GM20000 (cell line): Measurements from ENCODE around the gene BTNL3.

Source experiments
- DNase-seq: peaks from one replicate; pipeline ENCODE4 v3.0.0; 2012; ENCODE audit warnings: low spot score
- TF ChIP-seq, protein P1 (sequence below): IDR thresholded peaks from 2 replicates; pipeline ENCODE4 v1.5.1; 2012; ENCODE audit warnings: mild to moderate bottlenecking, control low read depth; ENCODE audit errors: extremely low read depth, missing control alignments

Gene BTNL3

DNA sequence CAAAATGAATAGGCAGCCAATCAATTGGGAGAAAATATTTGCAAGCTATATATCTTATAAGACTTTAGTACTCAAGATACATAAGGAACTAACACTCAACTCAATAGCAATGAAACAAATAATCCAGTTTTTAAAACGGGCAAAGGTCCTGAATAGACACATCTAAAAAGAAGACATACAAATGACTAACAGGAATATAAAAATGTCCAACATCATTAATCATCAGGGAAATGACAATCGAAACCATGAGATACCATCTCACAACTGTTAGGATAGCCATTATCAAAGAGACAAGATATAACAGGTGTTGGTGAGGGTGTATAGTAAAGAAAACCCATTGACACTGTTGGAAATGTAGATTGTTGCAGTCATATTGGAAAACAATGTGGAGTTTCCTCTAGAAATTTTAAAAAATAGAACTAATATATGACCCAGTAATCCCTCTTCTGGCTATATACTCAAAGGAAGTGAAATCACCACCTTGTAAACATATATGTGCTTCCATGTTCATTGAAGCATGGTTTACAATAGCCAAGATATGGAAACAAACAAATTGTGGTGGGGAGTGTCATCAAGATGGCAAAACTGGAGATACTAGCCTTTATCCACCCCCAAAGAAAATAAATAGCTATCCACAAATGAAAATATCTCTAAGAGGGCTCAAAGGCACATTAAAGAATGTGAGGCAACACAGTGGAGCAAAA lies 13.9 kb upstream of the BTNL3 start:
- TF ChIP-seq, protein P1, sequence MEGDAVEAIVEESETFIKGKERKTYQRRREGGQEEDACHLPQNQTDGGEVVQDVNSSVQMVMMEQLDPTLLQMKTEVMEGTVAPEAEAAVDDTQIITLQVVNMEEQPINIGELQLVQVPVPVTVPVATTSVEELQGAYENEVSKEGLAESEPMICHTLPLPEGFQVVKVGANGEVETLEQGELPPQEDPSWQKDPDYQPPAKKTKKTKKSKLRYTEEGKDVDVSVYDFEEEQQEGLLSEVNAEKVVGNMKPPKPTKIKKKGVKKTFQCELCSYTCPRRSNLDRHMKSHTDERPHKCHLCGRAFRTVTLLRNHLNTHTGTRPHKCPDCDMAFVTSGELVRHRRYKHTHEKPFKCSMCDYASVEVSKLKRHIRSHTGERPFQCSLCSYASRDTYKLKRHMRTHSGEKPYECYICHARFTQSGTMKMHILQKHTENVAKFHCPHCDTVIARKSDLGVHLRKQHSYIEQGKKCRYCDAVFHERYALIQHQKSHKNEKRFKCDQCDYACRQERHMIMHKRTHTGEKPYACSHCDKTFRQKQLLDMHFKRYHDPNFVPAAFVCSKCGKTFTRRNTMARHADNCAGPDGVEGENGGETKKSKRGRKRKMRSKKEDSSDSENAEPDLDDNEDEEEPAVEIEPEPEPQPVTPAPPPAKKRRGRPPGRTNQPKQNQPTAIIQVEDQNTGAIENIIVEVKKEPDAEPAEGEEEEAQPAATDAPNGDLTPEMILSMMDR, result no peak
- DNase-seq, result no peak

DNA sequence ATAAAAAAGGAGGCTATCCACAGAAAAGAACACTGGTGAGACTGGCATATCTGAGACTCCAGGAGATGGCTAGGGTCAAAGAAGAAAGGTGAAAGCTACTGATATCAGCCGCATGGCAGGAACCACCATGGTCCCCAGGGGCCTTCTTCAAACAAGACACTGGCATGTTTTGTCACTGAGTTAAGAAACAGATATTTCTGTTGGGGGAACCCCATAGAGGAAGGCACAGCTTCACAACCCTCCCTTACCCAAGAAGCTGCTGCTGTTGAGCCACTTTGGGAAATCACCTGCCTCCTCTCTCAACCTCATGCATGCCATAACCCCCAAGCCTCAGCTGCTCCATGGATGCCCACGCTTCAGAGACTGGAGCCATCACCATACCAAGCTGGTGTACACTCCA lies 13.3 kb upstream of the BTNL3 start:
- TF ChIP-seq, protein P1, result no peak
- DNase-seq, result peak; percentile 34

DNA sequence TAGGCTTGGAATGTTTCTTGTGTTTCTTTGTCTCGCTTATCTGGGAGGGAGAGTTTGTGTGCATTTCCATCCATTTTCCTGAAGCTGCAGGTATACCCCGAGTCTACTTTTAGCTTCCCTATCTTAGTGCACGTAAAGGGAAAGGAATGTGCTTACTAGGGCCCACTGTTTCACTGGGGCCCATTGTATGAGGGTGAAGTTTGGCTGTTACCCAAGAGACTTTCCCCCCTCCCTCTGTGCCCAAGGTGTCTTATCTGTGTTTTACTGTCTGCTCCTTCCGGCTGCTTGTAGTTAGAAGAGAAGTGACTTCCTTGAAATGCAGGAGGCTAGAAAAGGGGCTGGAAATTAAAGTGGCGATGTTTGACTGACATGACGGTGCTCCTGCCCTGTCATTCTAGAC lies 12.1 kb upstream of the BTNL3 start:
- DNase-seq, result no peak
- TF ChIP-seq, protein P1, result no peak

DNA sequence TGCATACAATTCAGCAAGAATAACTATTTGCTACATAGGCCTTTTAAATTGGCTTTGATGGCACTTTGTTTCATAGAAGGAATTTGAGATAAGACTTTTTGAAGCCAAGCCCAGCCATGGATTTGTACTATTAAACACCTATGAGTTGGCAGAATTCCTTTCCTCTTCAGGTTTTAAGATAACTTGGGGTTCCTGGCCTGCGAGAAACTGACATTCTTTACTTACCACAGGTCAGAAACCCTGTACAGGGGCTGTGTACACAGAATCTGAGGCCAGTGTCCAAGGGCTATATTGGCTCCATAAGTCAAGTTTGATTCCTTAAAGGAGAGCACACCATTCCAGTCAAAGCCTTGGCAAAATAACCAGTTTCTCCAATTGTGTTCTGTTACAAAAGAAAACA lies 10.8 kb upstream of the BTNL3 start:
- no peak for DNase-seq
- TF ChIP-seq, protein P1, result no peak

DNA sequence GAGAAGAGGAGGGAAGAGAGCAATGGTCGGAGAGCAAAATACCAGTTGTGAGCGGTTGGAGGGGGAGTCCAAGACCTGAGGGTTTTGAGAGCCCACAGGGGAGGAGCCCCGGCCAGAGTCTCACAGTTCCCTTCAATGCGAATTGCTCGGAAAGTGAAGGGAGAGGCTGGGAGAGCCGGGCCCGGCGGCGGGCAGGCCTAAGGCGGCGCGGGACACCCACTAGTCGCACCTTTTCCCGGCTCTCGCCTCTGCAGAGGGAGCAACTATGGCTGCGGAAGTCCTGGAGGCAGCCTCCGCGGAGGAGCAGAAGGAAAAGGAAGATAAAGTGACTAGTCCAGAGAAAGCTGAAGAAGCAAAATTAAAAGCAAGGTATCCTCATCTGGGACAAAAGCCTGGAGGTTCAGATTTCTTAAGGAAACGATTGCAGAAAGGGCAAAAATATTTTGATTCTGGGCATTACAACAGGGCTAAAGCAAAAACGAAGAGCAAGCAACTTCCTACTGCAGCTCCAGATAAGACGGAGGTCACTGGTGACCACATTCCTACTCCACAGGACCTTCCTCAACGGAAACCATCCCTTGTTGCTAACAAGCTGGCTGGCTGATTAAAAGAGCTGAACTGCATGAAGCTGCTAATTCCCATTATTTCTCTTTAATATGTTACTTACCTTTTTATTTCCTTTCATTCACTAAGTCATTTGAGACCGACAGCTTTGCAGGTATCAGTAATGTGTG lies 6.5 kb upstream of the BTNL3 start:
- no peak for DNase-seq
- TF ChIP-seq, protein P1, result no peak

DNA sequence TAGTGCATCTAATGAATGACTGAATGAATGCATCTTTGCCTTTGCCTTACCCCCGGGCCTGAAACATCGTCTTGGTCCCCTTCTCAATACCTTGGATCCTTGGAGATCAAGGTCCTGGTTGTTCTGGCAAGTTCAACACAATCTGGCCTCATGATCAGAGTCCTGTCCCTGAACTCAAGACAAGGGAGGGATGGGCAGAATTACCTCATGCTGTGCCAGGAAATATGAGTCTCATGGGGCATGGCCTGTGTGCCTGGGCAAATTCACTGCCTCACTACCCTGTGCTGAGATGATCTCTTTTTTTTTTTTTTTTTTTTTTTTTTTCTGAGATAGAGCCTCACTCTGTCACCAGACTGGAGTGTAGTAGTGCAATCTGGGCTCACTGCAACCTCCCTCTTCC lies 630 bp upstream of the BTNL3 start:
- TF ChIP-seq, protein P1, result no peak
- DNase-seq, result no peak

DNA sequence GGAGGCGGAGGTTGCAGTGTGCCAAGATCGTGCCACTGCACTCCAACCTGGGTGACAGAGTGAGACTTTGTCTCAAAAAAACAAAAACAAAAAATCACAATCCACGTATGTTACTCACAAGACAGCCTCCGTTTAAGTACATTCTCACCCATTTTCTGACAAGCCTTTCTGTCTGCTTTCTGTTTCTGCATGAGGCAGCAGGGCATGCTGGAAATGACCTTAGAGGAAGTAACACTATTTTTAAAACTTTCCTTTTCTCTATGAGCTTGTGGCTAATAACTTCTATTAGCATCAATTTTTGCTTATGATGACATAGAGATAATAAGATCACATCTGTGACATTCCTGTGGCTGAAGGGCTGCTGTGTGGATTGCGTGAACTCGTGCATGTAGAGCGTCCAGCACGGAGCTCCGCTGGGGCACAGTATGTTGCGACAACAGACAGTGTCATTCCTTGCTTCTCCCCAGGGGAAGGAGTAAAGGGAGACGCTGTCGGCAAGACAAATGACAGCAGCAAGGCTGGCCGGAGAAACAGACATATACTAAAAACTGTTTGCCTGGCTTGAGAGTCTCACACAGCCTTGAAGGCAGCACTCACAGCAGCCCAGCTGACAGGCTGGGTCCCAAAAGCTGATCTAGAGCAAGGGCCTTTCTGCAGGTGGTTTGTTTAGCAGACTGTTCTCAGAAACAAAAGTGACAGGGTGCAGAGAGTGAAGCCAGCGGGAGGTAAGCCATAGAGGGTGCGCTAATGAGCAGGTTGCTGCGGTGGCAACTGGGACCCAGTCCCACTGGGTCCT lies 1.6 kb downstream of the BTNL3 start:
- no peak for DNase-seq
- TF ChIP-seq, protein P1, result no peak
